Calu3 (cell line): ENCODE measurements around the gene EFNB1. TPM values are rescaled to one million over a fixed set of nuclear protein-coding genes. Genes with fewer than 3 reads are reported as not detected.

Source experiments
- BruUV-seq: library from RNA; stranded (reverse); fragments of 400-500 nt; replicated peaks from 2 replicates; lab custom pipeline; 2021; lab: Mats Ljungman, UMichigan
- CTCF ChIA-PET: fragments of 300-600 bp; sonication (Branson Sonifier 250); formaldehyde crosslinking; loops from one replicate; lab custom pipeline; 2022; ENCODE audit warnings: antibody characterized with exemption; lab: Charles Lee
- DNase-seq: peaks from one replicate; pipeline ENCODE4 v3.0.0; 2022
- H3K27ac Mint-ChIP-seq: one replicate; pipeline ENCODE4 v1.8.0; 2022; ENCODE audit warnings: mixed read lengths; ENCODE audit not compliant: unreplicated experiment
- H3K27me3 Mint-ChIP-seq: one replicate; pipeline ENCODE4 v1.8.0; 2022; ENCODE audit warnings: mixed read lengths; ENCODE audit not compliant: unreplicated experiment
- H3K36me3 Mint-ChIP-seq: one replicate; pipeline ENCODE4 v1.8.0; 2022; ENCODE audit warnings: mild to moderate bottlenecking, moderate library complexity, mixed read lengths; ENCODE audit not compliant: insufficient read depth, unreplicated experiment
- H3K4me1 Mint-ChIP-seq: one replicate; pipeline ENCODE4 v1.8.0; 2022; ENCODE audit warnings: mild to moderate bottlenecking, low read depth, mixed read lengths; ENCODE audit not compliant: unreplicated experiment
- H3K4me3 Mint-ChIP-seq: one replicate; pipeline ENCODE4 v1.8.0; 2022; ENCODE audit warnings: mild to moderate bottlenecking, low read depth, moderate library complexity, mixed read lengths; ENCODE audit not compliant: unreplicated experiment
- H3K9me3 Mint-ChIP-seq: one replicate; pipeline ENCODE4 v1.8.0; 2022; ENCODE audit warnings: low read depth, mixed read lengths; ENCODE audit not compliant: unreplicated experiment
- CTCF ChIP-seq: fragments of 200-600 bp; IDR thresholded peaks from one replicate; pipeline ENCODE4 v1.8.0; 2022; ENCODE audit warnings: antibody characterized with exemption; ENCODE audit not compliant: unreplicated experiment
- intact Hi-C: fragments of 100-400 bp; cut with micrococcal nuclease; formaldehyde crosslinking; loops from one replicate; pipeline ENCODE4 v1.10.0; 2022; ENCODE audit not compliant: unreplicated experiment
- total RNA-seq: library from RNA; stranded (reverse); gene quantifications from 2 replicates; pipeline ENCODE4 v1.2.3, GENCODE V29; 2022

Gene EFNB1
- total RNA-seq, 1 experiment from 2014 or later: 12.6 TPM

- H3K27ac Mint-ChIP-seq: no peak overlapping the region
- H3K4me1 Mint-ChIP-seq: peaks cover 8% of the 10 kb centered on the region
- no peaks in the 10 kb centered on the region for H3K36me3 Mint-ChIP-seq
- intact Hi-C loops: no loop called here
- peaks cover 22% of the 10 kb centered on the region for H3K27me3 Mint-ChIP-seq
- H3K4me3 Mint-ChIP-seq: no peak overlapping the region
- no peak for TF ChIP-seq CTCF
- BruUV-seq: no TSS peak
- DNase-seq: no peak
- H3K9me3 Mint-ChIP-seq: no peaks in the 10 kb centered on the region
- CTCF ChIA-PET: no interaction called here
Measured at GRCh38 chrX:68874076-68874475, 45.3 kb downstream of the EFNB1 start.

- H3K27ac Mint-ChIP-seq: no peak overlapping the region
- peaks cover 22% of the 10 kb centered on the region for H3K27me3 Mint-ChIP-seq
- intact Hi-C loops: no loop called here
- no peaks in the 10 kb centered on the region for H3K9me3 Mint-ChIP-seq
- no peak for TF ChIP-seq CTCF
- no TSS peak for BruUV-seq
- no peaks in the 10 kb centered on the region for H3K36me3 Mint-ChIP-seq
- no peak overlapping the region for H3K4me3 Mint-ChIP-seq
- CTCF ChIA-PET: no interaction called here
- DNase-seq: no peak
- no peaks in the 10 kb centered on the region for H3K4me1 Mint-ChIP-seq
Measured at GRCh38 chrX:68876731-68877130, 47.9 kb downstream of the EFNB1 start.

GRCh38 chrX:68877606-68878005 lies 48.8 kb downstream of the EFNB1 start:
- peaks cover 22% of the 10 kb centered on the region for H3K27me3 Mint-ChIP-seq
- no peak for TF ChIP-seq CTCF
- H3K36me3 Mint-ChIP-seq: no peaks in the 10 kb centered on the region
- no peak for DNase-seq
- CTCF ChIA-PET: no interaction called here
- H3K4me1 Mint-ChIP-seq: no peaks in the 10 kb centered on the region
- no peak overlapping the region for H3K4me3 Mint-ChIP-seq
- H3K27ac Mint-ChIP-seq: no peak overlapping the region
- intact Hi-C loops: no loop called here
- H3K9me3 Mint-ChIP-seq: no peaks in the 10 kb centered on the region
- no TSS peak for BruUV-seq

GRCh38 chrX:68878977-68879645 lies 50.3 kb downstream of the EFNB1 start:
- CTCF ChIA-PET: interaction anchor here (0.8 kb wide), 1 partner anchor 109 kb away, joined by 3 read pairs; no protein-coding TSS in a partner anchor
- no peak for DNase-seq
- no TSS peak for BruUV-seq

More at GRCh38 chrX:68878977-68879645, 50.3 kb downstream of the EFNB1 start:
- intact Hi-C loops: no loop called here
- Mint-ChIP-seq H3K36me3 (no peaks in the 10 kb centered on the region), H3K27ac (no peak overlapping the region), H3K9me3 (no peaks in the 10 kb centered on the region), H3K4me1 (peaks cover 8% of the 10 kb centered on the region), H3K4me3 (no peak overlapping the region), H3K27me3 (peaks cover 25% of the 10 kb centered on the region)
- no peak for TF ChIP-seq CTCF
